ENCODE data around the gene INF2.
"Not testable (repeated sequence)": the region's sequence is repeated elsewhere in the genome, so short reads cannot be mapped to it uniquely, and the experiment has no call there.

INF2 gene

GRCh38 chr14:104747876-104748275, 58.5 kb downstream of the INF2 start:
- Histone ChIP-seq H3K4me1 (ENCODE audit: control insufficient read depth in 1 of 2, insufficient read depth in 1 of 2, low read depth in 1 of 2, low read length in 1 of 2) (peaks cover 6% of the 10 kb centered on the region in 2 experiments), H3K9me3 (no peaks in the 10 kb centered on the region), H3K36me3 (no peaks in the 10 kb centered on the region), H3K27me3 (no peaks in the 10 kb centered on the region), H3K27ac (no peak overlapping the region), H3K4me3 (ENCODE audit: low read depth in 1 of 2, low read length in 1 of 2) (no peak overlapping the region)
- TF ChIP-seq CTCF (IDR thresholded peaks at IDR 0.05): no peak

- H3K27ac ChIP-seq: no peak overlapping the region
Observed at GRCh38 chr14:104749111-104749649, 59.8 kb downstream of the INF2 start.

GRCh38 chr14:104750056-104750752, 60.8 kb downstream of the INF2 start:
- no peaks in the 10 kb centered on the region for H3K27me3 ChIP-seq
- no peaks in the 10 kb centered on the region for H3K9me3 ChIP-seq
- H3K27ac ChIP-seq: no peak overlapping the region
- no peak for TF ChIP-seq CTCF (IDR thresholded peaks at IDR 0.05)
- H3K36me3 ChIP-seq: peaks cover under 1% of the 10 kb centered on the region
- peaks cover 20% of the 10 kb centered on the region in 2 experiments for H3K4me1 ChIP-seq (ENCODE audit: control insufficient read depth in 1 of 2, insufficient read depth in 1 of 2, low read depth in 1 of 2, low read length in 1 of 2)
- H3K4me3 ChIP-seq (ENCODE audit: low read depth in 1 of 2, low read length in 1 of 2): no peak overlapping the region

More at GRCh38 chr14:104749111-104749649, 59.8 kb downstream of the INF2 start:
- H3K9me3 ChIP-seq: no peaks in the 10 kb centered on the region
- H3K27me3 ChIP-seq: no peaks in the 10 kb centered on the region
- no peaks in the 10 kb centered on the region for H3K36me3 ChIP-seq
- no peak for TF ChIP-seq CTCF (IDR thresholded peaks at IDR 0.05)
- H3K4me3 ChIP-seq (ENCODE audit: low read depth in 1 of 2, low read length in 1 of 2): no peak overlapping the region
- H3K4me1 ChIP-seq (ENCODE audit: control insufficient read depth in 1 of 2, insufficient read depth in 1 of 2, low read depth in 1 of 2, low read length in 1 of 2): peaks cover 15 to 18% of the 10 kb centered on the region in 2 experiments

- peaks cover 20% of the 10 kb centered on the region in 2 experiments for H3K4me1 ChIP-seq (ENCODE audit: control insufficient read depth in 1 of 2, insufficient read depth in 1 of 2, low read depth in 1 of 2, low read length in 1 of 2)
- not testable (repeated sequence) for H3K27ac ChIP-seq
Observed at GRCh38 chr14:104750753-104751057, 61.3 kb downstream of the INF2 start.

GRCh38 chr14:104751539-104752422, 62.4 kb downstream of the INF2 start:
- H3K9me3 ChIP-seq: no peaks in the 10 kb centered on the region
- peaks cover 16% of the 10 kb centered on the region for H3K36me3 ChIP-seq
- H3K4me3 ChIP-seq (ENCODE audit: low read depth in 1 of 2, low read length in 1 of 2): peak overlapping the region; percentile 79 to 87
- H3K4me1 ChIP-seq (ENCODE audit: control insufficient read depth in 1 of 2, insufficient read depth in 1 of 2, low read depth in 1 of 2, low read length in 1 of 2): peaks cover 20% of the 10 kb centered on the region in 2 experiments
- peak overlapping the region; percentile 78 for H3K27ac ChIP-seq
- no peak for TF ChIP-seq CTCF (IDR thresholded peaks at IDR 0.05)
- no peaks in the 10 kb centered on the region for H3K27me3 ChIP-seq

More at GRCh38 chr14:104750753-104751057, 61.3 kb downstream of the INF2 start:
- not testable (repeated sequence) for H3K9me3 ChIP-seq; H3K4me3 ChIP-seq (ENCODE audit: low read depth in 1 of 2, low read length in 1 of 2); H3K36me3 ChIP-seq; H3K27me3 ChIP-seq

GRCh38 chr14:104752423-104752734, 63.0 kb downstream of the INF2 start:
- TF ChIP-seq CTCF (IDR thresholded peaks at IDR 0.05): no peak
- H3K9me3 ChIP-seq: no peaks in the 10 kb centered on the region
- peaks cover 20% of the 10 kb centered on the region in 2 experiments for H3K4me1 ChIP-seq (ENCODE audit: control insufficient read depth in 1 of 2, insufficient read depth in 1 of 2, low read depth in 1 of 2, low read length in 1 of 2)
- H3K27ac ChIP-seq: peak overlapping the region; percentile 78
- no peaks in the 10 kb centered on the region for H3K27me3 ChIP-seq
- H3K36me3 ChIP-seq: peaks cover 22% of the 10 kb centered on the region
- H3K4me3 ChIP-seq (ENCODE audit: low read depth in 1 of 2, low read length in 1 of 2): peak overlapping the region; percentile 79 to 87

Measured in neutrophil (primary cell).